H1 (cell line): ENCODE data around the gene COL4A4.

Experiments
- CTBP2 ChIP-seq: IDR thresholded peaks from 2 replicates; pipeline ENCODE4 v1.7.0; 2011; ENCODE audit warnings: borderline replicate concordance, mild to moderate bottlenecking, moderate library complexity, mixed read lengths, low read length; ENCODE audit not compliant: insufficient read depth, insufficient read length
- POLR2AphosphoS5 ChIP-seq: IDR thresholded peaks from 2 replicates; pipeline ENCODE4 v1.6.1; 2011; ENCODE audit warnings: low read depth, low read length
- RBBP5 ChIP-seq: IDR thresholded peaks from 2 replicates; pipeline ENCODE4 v1.7.1; 2012; ENCODE audit warnings: low read depth, mild to moderate bottlenecking, inconsistent platforms, low read length, moderate library complexity, borderline replicate concordance
- SUZ12 ChIP-seq: fragments of 200-600 bp; sonication (generic); IDR thresholded peaks from 2 replicates; pipeline ENCODE4 v1.6.1; 2012; ENCODE audit warnings: mild to moderate bottlenecking, inconsistent platforms, low read length, moderate library complexity, mixed read lengths
- TF ChIP-seq, protein P1 (sequence below), 3 experiments: IDR thresholded peaks; 1 replicate in 2 of 3; 2 replicates in 1 of 3; pipeline versions ENCODE4 v1.5.1 to v1.6.1; 2011; ENCODE audit warnings: low read length in 3 of 3, mild to moderate bottlenecking in 3 of 3, inconsistent platforms in 2 of 3, low read depth in 1 of 3, moderate library complexity in 1 of 3; ENCODE audit not compliant: insufficient read depth in 1 of 3; ENCODE audit errors: control extremely low read depth in 1 of 3
- TF ChIP-seq, protein P2 (sequence below): IDR thresholded peaks from 2 replicates; pipeline ENCODE4 v1.6.1; 2011; ENCODE audit warnings: low read depth, mild to moderate bottlenecking, low read length; ENCODE audit not compliant: insufficient read depth

DNA sequence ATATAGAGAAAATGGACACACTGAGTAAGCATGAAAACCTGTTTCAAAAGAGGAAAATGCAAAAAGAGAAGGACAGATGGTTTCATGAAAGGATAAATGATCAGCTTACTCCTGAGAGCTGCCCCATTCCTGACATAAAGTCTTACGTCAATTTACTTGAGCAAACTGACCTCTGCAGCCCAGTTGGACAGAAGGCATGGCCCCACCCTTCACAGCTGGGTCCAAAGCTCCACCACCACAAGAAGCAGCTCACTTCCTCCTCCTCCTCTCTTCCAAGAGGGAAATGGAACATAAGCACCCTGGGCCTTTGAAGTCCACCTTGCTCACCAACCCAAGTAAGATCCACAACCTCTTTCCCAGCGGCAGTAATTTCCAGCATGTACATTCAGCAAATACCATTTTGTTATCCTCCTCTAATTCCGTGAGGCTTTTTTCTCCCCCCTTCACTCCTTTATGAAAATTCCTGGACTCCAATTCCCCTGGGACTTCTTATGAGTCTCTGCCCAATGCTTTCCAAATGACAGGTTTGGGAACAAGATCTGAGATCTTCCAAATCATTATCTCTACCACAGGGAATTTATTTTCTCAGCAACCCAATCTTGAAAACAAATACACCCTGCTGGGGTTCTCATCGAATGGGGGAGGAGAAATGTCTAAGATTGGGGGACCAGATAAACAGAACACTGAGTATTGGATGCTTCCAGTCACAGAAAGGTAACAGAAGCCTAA is 10.1 kb downstream of the COL4A4 start:
- TF ChIP-seq, protein P1, sequence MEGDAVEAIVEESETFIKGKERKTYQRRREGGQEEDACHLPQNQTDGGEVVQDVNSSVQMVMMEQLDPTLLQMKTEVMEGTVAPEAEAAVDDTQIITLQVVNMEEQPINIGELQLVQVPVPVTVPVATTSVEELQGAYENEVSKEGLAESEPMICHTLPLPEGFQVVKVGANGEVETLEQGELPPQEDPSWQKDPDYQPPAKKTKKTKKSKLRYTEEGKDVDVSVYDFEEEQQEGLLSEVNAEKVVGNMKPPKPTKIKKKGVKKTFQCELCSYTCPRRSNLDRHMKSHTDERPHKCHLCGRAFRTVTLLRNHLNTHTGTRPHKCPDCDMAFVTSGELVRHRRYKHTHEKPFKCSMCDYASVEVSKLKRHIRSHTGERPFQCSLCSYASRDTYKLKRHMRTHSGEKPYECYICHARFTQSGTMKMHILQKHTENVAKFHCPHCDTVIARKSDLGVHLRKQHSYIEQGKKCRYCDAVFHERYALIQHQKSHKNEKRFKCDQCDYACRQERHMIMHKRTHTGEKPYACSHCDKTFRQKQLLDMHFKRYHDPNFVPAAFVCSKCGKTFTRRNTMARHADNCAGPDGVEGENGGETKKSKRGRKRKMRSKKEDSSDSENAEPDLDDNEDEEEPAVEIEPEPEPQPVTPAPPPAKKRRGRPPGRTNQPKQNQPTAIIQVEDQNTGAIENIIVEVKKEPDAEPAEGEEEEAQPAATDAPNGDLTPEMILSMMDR (IDR thresholded peaks at IDR 0.05; ENCODE audit: control extremely low read depth in 1 of 3, insufficient read depth in 1 of 3, low read depth in 1 of 3, low read length in 3 of 3): no peak
- no peak for TF ChIP-seq RBBP5
- no peak for TF ChIP-seq SUZ12
- TF ChIP-seq, protein P2, sequence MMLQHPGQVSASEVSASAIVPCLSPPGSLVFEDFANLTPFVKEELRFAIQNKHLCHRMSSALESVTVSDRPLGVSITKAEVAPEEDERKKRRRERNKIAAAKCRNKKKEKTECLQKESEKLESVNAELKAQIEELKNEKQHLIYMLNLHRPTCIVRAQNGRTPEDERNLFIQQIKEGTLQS: no peak
- no peak for TF ChIP-seq CTBP2
- TF ChIP-seq POLR2AphosphoS5: no peak
